HepG2 (cell line): ENCODE data around the gene HNRNPUL1.

Experiments used
- ATRX ChIP-seq: sonication (generic); formaldehyde crosslinking; IDR thresholded peaks from 2 replicates; pipeline ENCODE4 v1.4.0; 2020; ENCODE audit warnings: missing genetic modification reagents, borderline replicate concordance
- POLR2AphosphoS5 ChIP-seq: IDR thresholded peaks from 2 replicates; pipeline ENCODE4 v1.6.1; 2012; ENCODE audit warnings: low read depth, low read length
- ZNF792 ChIP-seq: IDR thresholded peaks from 2 replicates; pipeline ENCODE4 v1.6.1; 2016
- TF ChIP-seq, protein P1 (sequence below): sonication (generic); formaldehyde crosslinking; IDR thresholded peaks from 2 replicates; pipeline ENCODE4 v1.8.1; 2022; ENCODE audit warnings: low read depth, mild to moderate bottlenecking, missing genetic modification reagents
- TF ChIP-seq, protein P2 (sequence below): sonication (generic); formaldehyde crosslinking; IDR thresholded peaks from 2 replicates; pipeline ENCODE4; 2020; ENCODE audit warnings: missing genetic modification reagents, mild to moderate bottlenecking, borderline replicate concordance
- TF ChIP-seq, protein P3 (sequence below): sonication (generic); formaldehyde crosslinking; IDR thresholded peaks from 2 replicates; pipeline ENCODE4 v1.5.0; 2020; ENCODE audit warnings: mild to moderate bottlenecking, missing genetic modification reagents, moderate library complexity

DNA sequence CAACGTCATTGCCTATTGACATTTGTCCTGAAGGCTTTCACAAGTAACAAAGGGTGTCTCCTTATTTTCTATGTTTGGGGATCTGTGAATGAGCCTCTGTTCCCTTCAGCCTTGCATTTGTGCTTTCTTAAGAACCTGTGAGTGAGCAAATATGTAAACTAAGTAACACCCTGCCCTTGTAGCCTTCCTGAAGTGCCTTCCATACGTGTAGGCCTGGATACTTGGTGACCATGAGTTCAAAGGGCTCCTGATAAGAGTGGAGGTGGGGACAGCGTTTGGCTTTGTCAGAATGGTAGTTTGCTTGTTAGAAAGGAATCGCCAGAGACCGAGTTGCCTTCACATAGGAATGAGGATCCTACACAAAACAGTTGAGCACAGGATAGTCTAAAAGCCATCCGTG lies 31.3 kb downstream of the HNRNPUL1 start:
- TF ChIP-seq, protein P1, sequence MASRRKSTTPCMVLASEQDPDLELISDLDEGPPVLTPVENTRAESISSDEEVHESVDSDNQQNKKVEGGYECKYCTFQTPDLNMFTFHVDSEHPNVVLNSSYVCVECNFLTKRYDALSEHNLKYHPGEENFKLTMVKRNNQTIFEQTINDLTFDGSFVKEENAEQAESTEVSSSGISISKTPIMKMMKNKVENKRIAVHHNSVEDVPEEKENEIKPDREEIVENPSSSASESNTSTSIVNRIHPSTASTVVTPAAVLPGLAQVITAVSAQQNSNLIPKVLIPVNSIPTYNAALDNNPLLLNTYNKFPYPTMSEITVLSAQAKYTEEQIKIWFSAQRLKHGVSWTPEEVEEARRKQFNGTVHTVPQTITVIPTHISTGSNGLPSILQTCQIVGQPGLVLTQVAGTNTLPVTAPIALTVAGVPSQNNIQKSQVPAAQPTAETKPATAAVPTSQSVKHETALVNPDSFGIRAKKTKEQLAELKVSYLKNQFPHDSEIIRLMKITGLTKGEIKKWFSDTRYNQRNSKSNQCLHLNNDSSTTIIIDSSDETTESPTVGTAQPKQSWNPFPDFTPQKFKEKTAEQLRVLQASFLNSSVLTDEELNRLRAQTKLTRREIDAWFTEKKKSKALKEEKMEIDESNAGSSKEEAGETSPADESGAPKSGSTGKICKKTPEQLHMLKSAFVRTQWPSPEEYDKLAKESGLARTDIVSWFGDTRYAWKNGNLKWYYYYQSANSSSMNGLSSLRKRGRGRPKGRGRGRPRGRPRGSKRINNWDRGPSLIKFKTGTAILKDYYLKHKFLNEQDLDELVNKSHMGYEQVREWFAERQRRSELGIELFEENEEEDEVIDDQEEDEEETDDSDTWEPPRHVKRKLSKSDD: no peak
- TF ChIP-seq, protein P2, sequence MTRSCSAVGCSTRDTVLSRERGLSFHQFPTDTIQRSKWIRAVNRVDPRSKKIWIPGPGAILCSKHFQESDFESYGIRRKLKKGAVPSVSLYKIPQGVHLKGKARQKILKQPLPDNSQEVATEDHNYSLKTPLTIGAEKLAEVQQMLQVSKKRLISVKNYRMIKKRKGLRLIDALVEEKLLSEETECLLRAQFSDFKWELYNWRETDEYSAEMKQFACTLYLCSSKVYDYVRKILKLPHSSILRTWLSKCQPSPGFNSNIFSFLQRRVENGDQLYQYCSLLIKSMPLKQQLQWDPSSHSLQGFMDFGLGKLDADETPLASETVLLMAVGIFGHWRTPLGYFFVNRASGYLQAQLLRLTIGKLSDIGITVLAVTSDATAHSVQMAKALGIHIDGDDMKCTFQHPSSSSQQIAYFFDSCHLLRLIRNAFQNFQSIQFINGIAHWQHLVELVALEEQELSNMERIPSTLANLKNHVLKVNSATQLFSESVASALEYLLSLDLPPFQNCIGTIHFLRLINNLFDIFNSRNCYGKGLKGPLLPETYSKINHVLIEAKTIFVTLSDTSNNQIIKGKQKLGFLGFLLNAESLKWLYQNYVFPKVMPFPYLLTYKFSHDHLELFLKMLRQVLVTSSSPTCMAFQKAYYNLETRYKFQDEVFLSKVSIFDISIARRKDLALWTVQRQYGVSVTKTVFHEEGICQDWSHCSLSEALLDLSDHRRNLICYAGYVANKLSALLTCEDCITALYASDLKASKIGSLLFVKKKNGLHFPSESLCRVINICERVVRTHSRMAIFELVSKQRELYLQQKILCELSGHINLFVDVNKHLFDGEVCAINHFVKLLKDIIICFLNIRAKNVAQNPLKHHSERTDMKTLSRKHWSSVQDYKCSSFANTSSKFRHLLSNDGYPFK (CRISPR knock-in tag): no peak
- TF ChIP-seq, protein P3, sequence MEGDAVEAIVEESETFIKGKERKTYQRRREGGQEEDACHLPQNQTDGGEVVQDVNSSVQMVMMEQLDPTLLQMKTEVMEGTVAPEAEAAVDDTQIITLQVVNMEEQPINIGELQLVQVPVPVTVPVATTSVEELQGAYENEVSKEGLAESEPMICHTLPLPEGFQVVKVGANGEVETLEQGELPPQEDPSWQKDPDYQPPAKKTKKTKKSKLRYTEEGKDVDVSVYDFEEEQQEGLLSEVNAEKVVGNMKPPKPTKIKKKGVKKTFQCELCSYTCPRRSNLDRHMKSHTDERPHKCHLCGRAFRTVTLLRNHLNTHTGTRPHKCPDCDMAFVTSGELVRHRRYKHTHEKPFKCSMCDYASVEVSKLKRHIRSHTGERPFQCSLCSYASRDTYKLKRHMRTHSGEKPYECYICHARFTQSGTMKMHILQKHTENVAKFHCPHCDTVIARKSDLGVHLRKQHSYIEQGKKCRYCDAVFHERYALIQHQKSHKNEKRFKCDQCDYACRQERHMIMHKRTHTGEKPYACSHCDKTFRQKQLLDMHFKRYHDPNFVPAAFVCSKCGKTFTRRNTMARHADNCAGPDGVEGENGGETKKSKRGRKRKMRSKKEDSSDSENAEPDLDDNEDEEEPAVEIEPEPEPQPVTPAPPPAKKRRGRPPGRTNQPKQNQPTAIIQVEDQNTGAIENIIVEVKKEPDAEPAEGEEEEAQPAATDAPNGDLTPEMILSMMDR (CRISPR knock-in tag): no peak
- no peak for TF ChIP-seq ZNF792 (CRISPR knock-in tag)
- no peak for TF ChIP-seq ATRX (CRISPR knock-in tag)
- no peak for TF ChIP-seq POLR2AphosphoS5
